AG20443 (cell line): ENCODE data around the gene FOLR1.
A peak's percentile ranks its signal among the peaks of the same experiment; 100 is the strongest.
"Not testable (repeated sequence)": the region's sequence is repeated elsewhere in the genome, so short reads cannot be mapped to it uniquely, and the experiment has no call there.

Source experiments
- DNase-seq: peaks from one replicate; pipeline ENCODE4 v3.0.0; 2012; ENCODE audit warnings: low spot score, mixed read lengths

The FOLR1 gene

DNA sequence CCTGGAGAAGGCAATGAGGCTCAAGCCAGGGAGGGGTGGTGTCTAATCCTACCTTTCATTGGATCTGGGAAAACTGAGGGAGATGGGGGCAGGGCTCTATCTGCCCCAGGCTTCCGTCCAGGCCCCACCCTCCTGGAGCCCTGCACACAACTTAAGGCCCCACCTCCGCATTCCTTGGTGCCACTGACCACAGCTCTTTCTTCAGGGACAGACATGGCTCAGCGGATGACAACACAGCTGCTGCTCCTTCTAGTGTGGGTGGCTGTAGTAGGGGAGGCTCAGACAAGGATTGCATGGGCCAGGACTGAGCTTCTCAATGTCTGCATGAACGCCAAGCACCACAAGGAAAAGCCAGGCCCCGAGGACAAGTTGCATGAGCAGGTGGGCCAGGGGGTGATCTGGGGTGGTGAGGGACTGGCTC is at the start of gene FOLR1:
FOLR1 (plus strand) TSS at position 180 of the 421 bp plus-strand sequence; CDS start at position 214, 34 bp downstream.
- peak; percentile 71 for DNase-seq

GRCh38 chr11:72142543-72142942 is 49.4 kb upstream of the FOLR1 start:
- DNase-seq, result not testable (repeated sequence)

DNA sequence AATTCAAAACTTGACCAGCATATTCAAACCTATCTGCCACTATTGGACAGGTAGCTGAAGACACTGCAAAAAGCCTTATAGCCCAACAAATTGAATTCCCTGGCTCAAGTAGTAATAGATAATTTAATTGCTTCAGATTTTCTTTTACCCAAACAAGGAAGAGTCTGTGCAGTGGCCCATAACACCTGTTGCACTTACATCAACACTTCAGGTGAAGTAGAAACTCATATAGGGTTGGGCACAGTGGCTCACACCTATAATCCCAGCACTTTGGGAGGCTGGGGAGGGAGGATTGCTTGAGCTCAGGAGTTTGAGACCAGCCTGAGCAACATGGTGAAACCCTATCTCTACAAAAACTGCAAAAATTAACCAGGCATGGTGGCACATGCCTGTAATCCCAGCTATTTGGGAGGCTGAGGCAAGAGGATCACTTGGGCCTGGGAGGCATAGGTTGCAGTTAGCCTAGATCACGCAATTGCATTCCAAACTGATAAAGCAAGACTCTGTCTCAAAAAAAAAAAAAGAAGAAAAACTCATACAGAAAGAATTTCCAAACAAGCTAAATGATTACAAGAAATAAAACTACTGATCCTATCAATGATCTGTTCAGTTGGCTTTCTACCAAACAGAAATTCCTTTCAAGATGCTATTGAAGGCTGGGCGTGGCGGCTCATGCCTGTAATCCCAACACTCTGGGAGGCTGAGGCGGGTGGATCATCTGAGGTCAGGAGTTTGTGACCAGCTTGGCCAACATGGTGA is 47.0 kb upstream of the FOLR1 start:
- peak; percentile 47 for DNase-seq

GRCh38 chr11:72146625-72147024 is 45.3 kb upstream of the FOLR1 start:
- DNase-seq, result no peak

DNA sequence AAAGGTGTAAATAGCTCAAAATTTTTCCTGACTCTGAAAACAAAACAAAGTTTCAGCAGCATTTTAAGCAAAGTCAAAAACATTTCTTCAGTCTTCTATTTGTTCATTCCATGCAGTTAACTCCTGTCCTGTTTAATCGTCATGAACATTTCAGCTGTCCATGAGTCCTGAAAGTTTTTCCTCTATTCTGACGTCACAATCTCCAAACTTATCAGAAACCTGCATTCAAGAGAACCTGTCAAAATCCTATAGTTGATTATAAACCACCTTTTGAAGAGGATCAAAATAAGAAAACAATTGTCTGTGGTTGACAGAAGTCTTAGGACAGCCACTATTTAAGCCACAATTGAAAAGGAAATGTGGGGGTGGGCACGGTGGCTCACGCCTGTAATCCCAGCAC is 41.1 kb upstream of the FOLR1 start:
- no peak for DNase-seq

DNA sequence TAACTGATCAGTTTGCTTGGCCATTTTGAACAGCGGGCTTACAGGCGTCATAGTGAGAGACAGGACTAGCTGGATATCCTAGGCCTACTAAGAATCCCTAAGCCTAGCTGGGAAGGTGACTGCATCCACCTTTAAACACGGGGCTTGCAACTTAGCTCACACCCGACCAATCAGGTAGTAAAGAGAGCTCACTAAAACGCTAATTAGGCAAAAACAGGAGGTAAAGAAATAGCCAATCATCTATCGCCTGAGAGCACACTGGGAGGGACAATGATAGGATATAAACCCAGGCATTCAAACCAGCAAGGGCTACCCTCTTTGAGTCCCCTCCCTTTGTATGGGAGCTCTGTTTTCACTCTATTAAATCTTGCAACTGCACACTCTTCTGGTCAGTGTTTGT is 38.1 kb upstream of the FOLR1 start:
- DNase-seq, result not testable (repeated sequence)

- no peak for DNase-seq
These were observed 37.1 kb upstream of the FOLR1 start for GRCh38 chr11:72154816-72155215.

DNA sequence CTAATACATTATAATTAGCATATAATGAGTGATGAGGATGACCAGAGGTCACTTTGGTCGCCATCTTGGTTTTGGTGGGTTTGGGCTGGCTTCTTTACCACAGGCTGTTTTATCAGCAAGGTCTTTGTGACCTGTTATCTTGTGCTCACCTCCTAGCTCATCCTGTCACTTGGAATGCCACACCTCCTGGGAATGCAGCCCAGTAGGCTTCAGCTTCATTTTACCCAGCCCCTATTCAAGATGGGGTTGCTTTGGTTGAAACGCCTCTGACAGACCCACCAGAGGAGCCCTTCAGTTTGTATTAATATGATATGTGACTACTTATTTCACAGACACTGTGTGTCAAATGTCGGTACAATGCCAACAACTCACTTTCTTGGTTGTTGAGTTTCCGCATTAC is 36.2 kb upstream of the FOLR1 start:
- DNase-seq, result no peak

DNA sequence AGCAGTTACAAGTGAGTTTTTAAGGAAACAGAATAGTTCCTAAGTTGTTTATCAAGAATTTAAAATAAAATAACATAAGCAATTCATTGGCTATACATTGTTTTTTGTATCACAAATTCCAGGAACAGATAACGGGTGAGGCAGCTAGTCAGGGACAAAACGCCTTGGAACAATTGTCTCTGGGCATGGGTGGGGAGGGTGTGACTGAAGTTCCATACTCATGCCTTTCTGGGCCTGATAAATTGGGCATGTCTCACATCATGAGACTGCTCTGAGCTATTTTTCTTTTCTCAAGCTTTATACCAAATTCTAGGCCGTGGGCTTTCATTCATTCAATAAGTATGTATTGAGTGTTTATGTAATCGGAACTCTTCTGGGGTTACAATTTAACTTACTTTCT is 34.8 kb upstream of the FOLR1 start:
- DNase-seq, result peak; percentile 37

DNA sequence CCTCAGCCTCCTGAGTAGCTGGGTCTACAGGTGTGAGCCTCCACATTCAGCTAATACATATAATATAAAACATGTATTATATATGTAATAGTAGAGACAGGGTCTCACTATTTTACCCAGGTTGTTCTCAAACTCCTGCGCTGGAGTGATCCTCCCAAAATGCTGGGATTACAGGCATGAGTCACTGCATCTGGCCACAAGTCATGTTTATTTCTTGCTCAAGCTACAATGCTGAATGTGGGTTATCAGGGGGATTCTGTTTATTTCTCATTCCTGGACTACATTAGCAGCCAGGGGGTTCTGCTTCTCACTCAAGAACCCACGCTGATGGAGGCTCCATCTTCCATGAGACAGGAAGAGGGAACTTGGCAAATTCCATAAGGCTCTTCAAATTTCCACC is 31.6 kb upstream of the FOLR1 start:
- DNase-seq, result no peak

DNA sequence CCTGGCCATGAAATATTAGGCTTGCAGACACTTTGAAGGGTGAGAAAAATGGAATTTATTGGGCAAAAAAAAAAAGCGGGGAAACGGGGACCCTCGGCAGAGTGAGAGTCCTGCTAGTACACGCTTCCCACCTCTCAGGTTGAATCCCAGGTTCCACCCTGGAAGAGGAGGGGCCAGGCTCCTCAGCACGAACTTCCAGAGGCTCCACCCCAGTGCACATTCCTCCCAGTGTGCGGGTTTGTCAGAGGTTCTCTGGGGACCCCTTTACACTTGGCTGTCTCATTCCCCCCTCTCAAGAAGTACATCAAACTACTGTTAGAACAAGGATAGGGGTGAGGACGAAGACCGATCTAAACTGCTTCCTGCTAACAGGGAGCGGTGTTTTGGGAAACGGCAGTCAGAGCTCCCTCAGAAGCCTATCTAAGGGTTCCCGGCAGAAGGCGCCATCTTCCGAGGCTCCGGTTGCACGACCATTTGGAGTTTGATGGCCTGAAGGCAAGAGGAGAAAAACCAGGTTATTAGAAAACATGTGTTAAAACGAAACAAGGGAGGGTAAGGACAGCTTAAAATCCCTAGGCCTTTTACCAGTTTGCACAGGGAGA is 28.9 kb upstream of the FOLR1 start:
- no peak for DNase-seq

GRCh38 chr11:72164187-72164586 is 27.8 kb upstream of the FOLR1 start:
- not testable (repeated sequence) for DNase-seq

DNA sequence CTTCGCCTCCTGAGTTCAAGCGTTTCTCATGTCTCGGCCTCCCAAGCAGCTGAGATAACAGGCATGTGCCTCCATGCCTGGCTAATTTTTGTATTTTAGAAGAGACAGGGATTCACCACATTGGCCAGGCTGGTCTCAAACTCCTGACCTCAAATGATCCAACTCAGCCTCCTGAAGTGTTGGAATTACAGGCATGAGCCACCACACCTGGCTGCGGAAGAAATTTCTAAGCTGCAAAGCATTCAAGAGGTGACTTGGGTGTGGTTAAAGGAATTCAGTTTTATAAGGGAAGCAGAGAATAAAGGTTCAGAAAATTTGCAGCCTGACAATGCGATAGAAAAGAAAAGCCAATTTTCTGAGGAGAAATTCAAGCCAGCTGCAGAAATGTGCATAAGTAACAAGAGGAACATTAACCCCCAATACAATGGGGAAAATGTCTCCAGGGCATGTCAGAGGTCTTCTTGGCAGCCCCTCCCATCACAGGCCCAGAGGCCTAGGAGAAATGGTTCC is 22.8 kb upstream of the FOLR1 start:
- DNase-seq, result not testable (repeated sequence)

DNA sequence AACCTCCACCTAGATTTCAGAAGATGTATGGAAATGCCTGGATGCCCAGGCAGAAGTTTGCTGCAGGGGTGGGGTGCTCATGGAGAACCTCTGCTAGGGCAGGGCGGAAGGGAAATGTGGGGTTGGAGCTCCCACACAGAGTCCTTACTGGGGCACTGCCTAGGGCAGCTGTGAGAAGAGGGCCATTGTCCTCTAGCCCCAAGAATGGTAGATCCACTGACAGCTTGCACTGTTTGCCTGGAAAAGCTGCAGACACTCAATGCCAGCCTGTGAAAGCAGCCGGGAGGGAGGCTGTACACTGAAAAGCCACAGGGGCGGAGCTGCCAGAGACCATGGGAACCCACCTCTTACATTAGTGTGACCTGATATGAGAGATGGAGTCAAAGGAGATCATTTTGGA is 22.2 kb upstream of the FOLR1 start:
- DNase-seq, result not testable (repeated sequence)

DNA sequence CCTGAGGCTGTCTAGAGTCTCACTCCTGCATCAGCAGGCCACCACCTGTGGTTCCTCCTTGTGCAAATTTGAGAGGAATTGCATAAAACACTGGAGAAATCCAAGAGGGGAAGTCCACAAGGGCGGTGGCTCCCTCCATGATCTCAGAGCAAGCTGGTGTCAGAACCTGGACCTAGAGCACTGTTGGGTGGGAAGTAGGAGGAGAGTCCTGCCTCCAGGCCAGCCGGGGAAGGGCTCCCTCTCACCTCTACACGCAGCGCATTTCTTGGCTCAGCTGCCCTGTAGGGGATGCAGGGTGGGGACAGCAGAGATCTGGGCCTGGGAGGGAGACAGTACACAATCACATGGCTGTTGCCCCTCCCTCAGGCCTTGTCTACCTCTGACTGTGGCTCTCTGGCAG is 19.9 kb upstream of the FOLR1 start:
- DNase-seq, result not testable (repeated sequence)

- no peak for DNase-seq
These were observed 18.6 kb upstream of the FOLR1 start for GRCh38 chr11:72173291-72173690.

- no peak for DNase-seq
These were observed 17.5 kb upstream of the FOLR1 start for GRCh38 chr11:72174302-72175070.

DNA sequence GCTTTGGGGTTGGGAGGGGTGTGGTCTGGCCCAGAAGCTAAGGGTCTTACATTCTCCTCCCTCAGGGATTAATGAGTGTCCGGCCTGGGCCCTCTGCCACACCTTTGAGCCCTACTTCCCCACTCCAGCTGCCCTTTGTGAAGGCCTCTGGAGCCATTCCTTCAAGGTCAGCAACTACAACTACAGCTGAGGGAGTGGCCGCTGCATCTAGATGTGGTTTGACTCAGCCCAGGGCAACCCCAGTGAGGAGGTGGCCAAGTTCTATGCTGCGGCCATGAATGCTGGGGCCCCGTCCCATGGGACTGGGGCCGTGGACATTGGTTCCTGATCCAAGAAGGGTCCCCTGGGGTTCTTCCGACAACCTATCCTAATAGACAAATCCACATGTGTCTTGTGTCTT is 14.3 kb upstream of the FOLR1 start:
- no peak for DNase-seq

- DNase-seq, result no peak
These were observed 12.7 kb upstream of the FOLR1 start for GRCh38 chr11:72179049-72179803.

DNA sequence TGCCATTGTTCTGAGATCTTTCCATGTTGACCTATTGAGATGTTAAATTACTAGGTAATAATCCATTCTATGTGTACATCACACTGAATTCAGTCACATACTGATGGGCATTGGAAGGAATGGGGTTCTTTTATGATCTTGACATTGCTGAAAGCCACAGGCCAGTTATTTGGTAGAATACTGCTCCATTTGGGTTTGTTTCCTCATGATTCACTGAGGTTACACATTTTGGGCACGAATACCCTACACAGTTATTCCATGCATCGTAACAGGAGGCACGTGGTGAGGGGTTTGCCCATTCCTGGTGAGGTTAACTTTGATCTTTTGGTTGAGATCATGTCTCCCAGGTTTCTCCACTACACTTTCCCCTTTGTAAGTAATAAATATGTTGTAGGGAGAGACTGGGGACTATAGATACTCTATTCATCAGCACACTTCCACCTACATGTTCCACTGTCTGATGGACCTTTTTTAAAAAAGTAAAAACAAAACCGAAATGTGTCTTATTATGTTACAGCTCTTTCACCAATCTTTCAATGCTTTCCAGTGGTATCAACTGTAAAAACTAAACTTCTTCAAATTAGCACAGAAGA is 12.0 kb upstream of the FOLR1 start:
- DNase-seq, result peak; percentile 13

DNA sequence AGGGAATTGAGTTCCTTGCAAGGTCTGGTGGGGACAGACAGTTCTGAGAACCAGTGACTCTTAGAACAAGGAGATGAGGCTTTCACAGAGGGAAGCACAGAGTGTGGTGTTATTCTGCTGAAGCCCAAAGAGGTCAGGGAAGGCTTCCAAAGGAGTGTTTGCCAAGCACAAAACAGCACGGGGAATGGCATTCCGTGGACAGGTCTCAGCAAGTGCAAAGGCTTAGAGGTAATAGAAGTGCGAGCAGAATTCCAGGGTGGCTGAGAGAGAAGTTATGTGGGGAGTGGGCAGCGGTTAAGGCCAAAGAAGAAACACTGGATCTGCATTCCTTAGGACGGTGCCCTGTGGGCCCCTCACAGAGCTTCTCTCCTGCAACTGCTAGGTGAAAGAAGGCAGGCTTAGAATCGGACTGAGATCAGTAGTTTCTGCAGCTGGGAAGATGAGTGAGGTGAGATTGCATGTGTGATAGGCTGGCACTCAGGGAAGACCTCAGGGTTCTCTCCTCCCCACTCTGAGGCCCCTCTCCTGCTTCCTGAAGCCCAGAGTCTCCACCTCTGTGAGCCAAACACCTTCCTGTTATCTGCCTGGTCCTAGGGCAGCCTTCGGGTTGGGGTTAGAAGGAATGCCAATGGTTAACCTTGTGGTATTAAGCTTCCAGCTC is 10.9 kb upstream of the FOLR1 start:
- not testable (repeated sequence) for DNase-seq
